Endothelial cell (in vitro differentiated cells): Measurements from ENCODE around the gene ILF3. TPM values are rescaled to one million over a fixed set of nuclear protein-coding genes. Genes with fewer than 3 reads are reported as not detected.

ENCODE experiments used
- DNase-seq: peaks from one replicate; pipeline ENCODE4 v3.0.0; 2021; ENCODE audit warnings: low spot score
- H3K27ac Mint-ChIP-seq: one replicate; pipeline ENCODE4 v1.8.0; 2021; ENCODE audit warnings: mixed read lengths, inconsistent platforms; ENCODE audit not compliant: unreplicated experiment
- H3K27me3 Mint-ChIP-seq: one replicate; pipeline ENCODE4 v1.8.0; 2021; ENCODE audit warnings: mild to moderate bottlenecking, moderate library complexity, mixed read lengths, inconsistent platforms; ENCODE audit not compliant: unreplicated experiment
- H3K36me3 Mint-ChIP-seq: one replicate; pipeline ENCODE4 v1.8.0; 2021; ENCODE audit warnings: mild to moderate bottlenecking, low read depth, mixed read lengths, inconsistent platforms; ENCODE audit not compliant: unreplicated experiment
- H3K4me1 Mint-ChIP-seq: one replicate; pipeline ENCODE4 v1.8.0; 2021; ENCODE audit warnings: mild to moderate bottlenecking, mixed read lengths, inconsistent platforms; ENCODE audit not compliant: unreplicated experiment
- H3K4me3 Mint-ChIP-seq: one replicate; pipeline ENCODE4 v1.8.0; 2021; ENCODE audit warnings: mild to moderate bottlenecking, mixed read lengths, inconsistent platforms; ENCODE audit not compliant: unreplicated experiment
- H3K9me3 Mint-ChIP-seq: one replicate; pipeline ENCODE4 v1.8.0; 2021; ENCODE audit warnings: mixed read lengths, inconsistent platforms; ENCODE audit not compliant: unreplicated experiment
- CTCF ChIP-seq: fragments of 200-600 bp; sonication (generic); IDR thresholded peaks from one replicate; pipeline ENCODE4 v1.5.0; 2021; ENCODE audit warnings: antibody characterized with exemption; ENCODE audit not compliant: unreplicated experiment
- total RNA-seq: library from RNA; stranded (reverse); fragmentation: NEBNext Ultra II Directional; extraction: Animal tissue kit (Norgen Biotek cat#: 25700); gene quantifications from one replicate; pipeline ENCODE4 v1.2.1, GENCODE V29; 2021; ENCODE audit not compliant: unreplicated experiment

Gene ILF3
- total RNA-seq, 1 donor from 2014 or later: 330 TPM

GRCh38 chr19:10695401-10696398, 41.6 kb downstream of the ILF3 start:
- TF ChIP-seq CTCF: no peak
- Mint-ChIP-seq H3K4me1 (peaks cover 13% of the 10 kb centered on the region), H3K4me3 (peak overlapping the region; percentile 90), H3K9me3 (no peaks in the 10 kb centered on the region), H3K27me3 (peaks cover 27% of the 10 kb centered on the region), H3K36me3 (peaks cover 16% of the 10 kb centered on the region), H3K27ac (peak overlapping the region; percentile 78)
- DNase-seq: peak; percentile 95

- peak; percentile 59 for DNase-seq
- Mint-ChIP-seq H3K9me3 (no peaks in the 10 kb centered on the region), H3K27ac (no peak overlapping the region), H3K4me3 (no peak overlapping the region), H3K36me3 (peaks cover 3% of the 10 kb centered on the region), H3K27me3 (peaks cover 13% of the 10 kb centered on the region), H3K4me1 (peaks cover 10% of the 10 kb centered on the region)
- peak; percentile 81 for TF ChIP-seq CTCF
Measured at GRCh38 chr19:10699650-10700335, 45.6 kb downstream of the ILF3 start.

- peak; percentile 25 for DNase-seq
- no peak overlapping the region for H3K27ac Mint-ChIP-seq
- H3K9me3 Mint-ChIP-seq: no peaks in the 10 kb centered on the region
- no peak for TF ChIP-seq CTCF
- H3K27me3 Mint-ChIP-seq: peaks cover 8% of the 10 kb centered on the region
- no peaks in the 10 kb centered on the region for H3K4me1 Mint-ChIP-seq
- no peaks in the 10 kb centered on the region for H3K36me3 Mint-ChIP-seq
- H3K4me3 Mint-ChIP-seq: peak overlapping the region; percentile 91
Measured at GRCh38 chr19:10701955-10702525, 47.9 kb downstream of the ILF3 start.

- TF ChIP-seq CTCF: no peak
- H3K4me1 Mint-ChIP-seq: no peaks in the 10 kb centered on the region
- H3K27ac Mint-ChIP-seq: no peak overlapping the region
- no peak for DNase-seq
- H3K4me3 Mint-ChIP-seq: no peak overlapping the region
- no peaks in the 10 kb centered on the region for H3K9me3 Mint-ChIP-seq
- peaks cover 1% of the 10 kb centered on the region for H3K27me3 Mint-ChIP-seq
- H3K36me3 Mint-ChIP-seq: no peaks in the 10 kb centered on the region
Measured at GRCh38 chr19:10706990-10707389, 52.8 kb downstream of the ILF3 start.
